ENCODE measurements around the gene NFATC1.

Gene NFATC1

DNA sequence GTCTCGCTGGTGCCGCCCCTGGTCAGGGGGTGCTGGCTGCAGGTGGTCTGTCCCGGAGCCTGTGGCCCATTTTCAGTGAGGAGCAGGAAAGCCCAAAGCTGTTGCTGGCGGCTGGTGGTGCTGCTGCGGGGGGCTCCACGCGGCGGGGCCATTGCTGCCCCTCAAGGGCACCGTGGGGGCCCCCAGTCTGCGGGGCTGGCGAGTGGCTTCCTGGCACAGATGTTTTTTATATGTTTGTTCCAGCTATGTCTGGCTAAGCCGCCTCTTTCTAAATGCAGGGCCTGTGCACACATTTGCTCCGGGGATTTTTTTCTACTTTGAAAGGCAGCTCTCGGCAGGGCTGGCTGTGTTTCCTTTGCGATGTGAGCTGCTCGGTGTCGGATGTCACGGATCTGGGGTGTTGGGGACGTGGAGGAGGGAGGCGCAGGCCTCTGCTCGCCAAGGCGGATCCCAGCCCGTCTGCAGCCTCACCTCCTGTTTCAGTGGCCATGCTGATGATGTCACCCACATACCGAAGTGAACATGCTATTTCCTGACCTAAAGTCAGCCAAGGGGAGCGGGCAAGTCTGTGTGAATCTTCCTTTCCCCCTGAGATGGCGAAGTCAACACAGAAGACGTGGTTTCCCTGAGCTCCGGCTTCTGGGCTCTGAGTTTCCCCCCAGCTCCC, 171.9 kb downstream of the NFATC1 start:
- Histone ChIP-seq H3K4me3 (ENCODE audit: low read length) (no peak overlapping the region), H3K27ac (ENCODE audit: low read depth, low read length) (no peak overlapping the region), H3K27me3 (ENCODE audit: control insufficient read depth, low read length) (no peaks in the 10 kb centered on the region), H3K4me2 (ENCODE audit: low read length) (no peak overlapping the region), H4K20me1 (ENCODE audit: control insufficient read depth, insufficient read depth, low read depth, low read length) (no peaks in the 10 kb centered on the region), H3K9me3 (ENCODE audit: control insufficient read depth, insufficient read depth, low read length) (peaks cover 23% of the 10 kb centered on the region), H3K4me1 (ENCODE audit: control insufficient read depth, low read length) (no peaks in the 10 kb centered on the region), H3K79me2 (ENCODE audit: control insufficient read depth, low read length) (no peaks in the 10 kb centered on the region), H3K36me3 (ENCODE audit: control insufficient read depth, low read length) (no peaks in the 10 kb centered on the region), H3F3A (ENCODE audit: control insufficient read depth, insufficient read depth) (peaks cover 11% of the 10 kb centered on the region), H3K9me2 (replicated peaks; ENCODE audit: control insufficient read depth, low read length) (no peaks in the 10 kb centered on the region)
- TF ChIP-seq, protein P1, sequence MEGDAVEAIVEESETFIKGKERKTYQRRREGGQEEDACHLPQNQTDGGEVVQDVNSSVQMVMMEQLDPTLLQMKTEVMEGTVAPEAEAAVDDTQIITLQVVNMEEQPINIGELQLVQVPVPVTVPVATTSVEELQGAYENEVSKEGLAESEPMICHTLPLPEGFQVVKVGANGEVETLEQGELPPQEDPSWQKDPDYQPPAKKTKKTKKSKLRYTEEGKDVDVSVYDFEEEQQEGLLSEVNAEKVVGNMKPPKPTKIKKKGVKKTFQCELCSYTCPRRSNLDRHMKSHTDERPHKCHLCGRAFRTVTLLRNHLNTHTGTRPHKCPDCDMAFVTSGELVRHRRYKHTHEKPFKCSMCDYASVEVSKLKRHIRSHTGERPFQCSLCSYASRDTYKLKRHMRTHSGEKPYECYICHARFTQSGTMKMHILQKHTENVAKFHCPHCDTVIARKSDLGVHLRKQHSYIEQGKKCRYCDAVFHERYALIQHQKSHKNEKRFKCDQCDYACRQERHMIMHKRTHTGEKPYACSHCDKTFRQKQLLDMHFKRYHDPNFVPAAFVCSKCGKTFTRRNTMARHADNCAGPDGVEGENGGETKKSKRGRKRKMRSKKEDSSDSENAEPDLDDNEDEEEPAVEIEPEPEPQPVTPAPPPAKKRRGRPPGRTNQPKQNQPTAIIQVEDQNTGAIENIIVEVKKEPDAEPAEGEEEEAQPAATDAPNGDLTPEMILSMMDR (IDR thresholded peaks at IDR 0.05; ENCODE audit: low read depth, low read length, poor library complexity, severe bottlenecking) = no peak
- no peak for TF ChIP-seq EZH2phosphoT487 (IDR thresholded peaks at IDR 0.05; ENCODE audit: borderline replicate concordance, low read length)

DNA sequence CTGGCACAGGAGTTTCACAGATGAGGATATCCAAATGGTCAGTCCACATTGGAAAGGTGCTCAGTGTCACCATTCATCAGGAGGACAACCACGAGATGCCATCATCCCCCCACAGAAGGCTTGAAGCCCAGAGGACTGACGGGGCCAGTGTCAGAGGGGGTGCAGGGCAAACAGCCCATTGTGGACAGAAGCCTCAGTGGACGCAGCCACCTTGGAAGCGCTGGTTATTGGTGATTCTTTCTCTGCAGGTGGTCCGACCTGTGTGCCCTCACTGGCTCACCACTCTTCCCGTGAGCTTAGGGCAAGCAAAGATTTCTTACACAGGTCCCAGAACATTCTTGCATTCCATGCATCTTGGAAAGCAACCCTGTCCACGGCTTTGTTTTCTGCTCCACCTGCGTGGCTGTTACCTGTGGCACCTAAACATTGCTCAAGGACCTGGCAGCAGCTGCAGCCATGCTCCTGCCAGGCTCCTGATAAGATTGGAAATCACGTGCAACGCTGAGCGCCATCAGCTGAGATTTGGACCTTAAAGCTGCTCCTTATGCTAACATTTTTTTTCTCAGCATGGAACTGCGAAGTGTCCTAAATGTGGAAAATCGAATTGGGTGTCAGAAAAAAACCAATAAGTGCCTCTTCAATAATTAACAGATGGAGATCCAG, 172.9 kb downstream of the NFATC1 start:
- no peaks in the 10 kb centered on the region for H3K79me2 ChIP-seq (ENCODE audit: control insufficient read depth, low read length)
- H3K4me1 ChIP-seq (ENCODE audit: control insufficient read depth, low read length) = no peaks in the 10 kb centered on the region
- peaks cover 28% of the 10 kb centered on the region for H3K9me3 ChIP-seq (ENCODE audit: control insufficient read depth, insufficient read depth, low read length)
- H3F3A ChIP-seq (ENCODE audit: control insufficient read depth, insufficient read depth) = peaks cover 10% of the 10 kb centered on the region
- H3K27ac ChIP-seq (ENCODE audit: low read depth, low read length) = no peak overlapping the region
- H3K9me2 ChIP-seq (replicated peaks; ENCODE audit: control insufficient read depth, low read length) = no peaks in the 10 kb centered on the region
- no peak overlapping the region for H3K4me2 ChIP-seq (ENCODE audit: low read length)
- TF ChIP-seq, protein P1 (IDR thresholded peaks at IDR 0.05; ENCODE audit: low read depth, low read length, poor library complexity, severe bottlenecking) = no peak
- no peak for TF ChIP-seq EZH2phosphoT487 (IDR thresholded peaks at IDR 0.05; ENCODE audit: borderline replicate concordance, low read length)
- H3K36me3 ChIP-seq (ENCODE audit: control insufficient read depth, low read length) = no peaks in the 10 kb centered on the region
- no peaks in the 10 kb centered on the region for H3K27me3 ChIP-seq (ENCODE audit: control insufficient read depth, low read length)
- H4K20me1 ChIP-seq (ENCODE audit: control insufficient read depth, insufficient read depth, low read depth, low read length) = no peaks in the 10 kb centered on the region
- no peak overlapping the region for H3K4me3 ChIP-seq (ENCODE audit: low read length)

GRCh38 chr18:79569720-79570119, 174.0 kb downstream of the NFATC1 start:
- Histone ChIP-seq H3K79me2 (ENCODE audit: control insufficient read depth, low read length) (no peaks in the 10 kb centered on the region), H3K27me3 (ENCODE audit: control insufficient read depth, low read length) (no peaks in the 10 kb centered on the region), H3F3A (ENCODE audit: control insufficient read depth, insufficient read depth) (no peaks in the 10 kb centered on the region), H4K20me1 (ENCODE audit: control insufficient read depth, insufficient read depth, low read depth, low read length) (no peaks in the 10 kb centered on the region), H3K4me1 (ENCODE audit: control insufficient read depth, low read length) (no peaks in the 10 kb centered on the region), H3K9me2 (replicated peaks; ENCODE audit: control insufficient read depth, low read length) (no peaks in the 10 kb centered on the region), H3K4me2 (ENCODE audit: low read length) (no peak overlapping the region), H3K4me3 (ENCODE audit: low read length) (no peak overlapping the region), H3K36me3 (ENCODE audit: control insufficient read depth, low read length) (no peaks in the 10 kb centered on the region), H3K9me3 (ENCODE audit: control insufficient read depth, insufficient read depth, low read length) (peaks cover 23% of the 10 kb centered on the region), H3K27ac (ENCODE audit: low read depth, low read length) (no peak overlapping the region)
- TF ChIP-seq, protein P1 (IDR thresholded peaks at IDR 0.05; ENCODE audit: low read depth, low read length, poor library complexity, severe bottlenecking) = no peak
- TF ChIP-seq EZH2phosphoT487 (IDR thresholded peaks at IDR 0.05; ENCODE audit: borderline replicate concordance, low read length) = no peak
